ENCODE results near the gene KIAA1586. TPM values are rescaled to one million over a fixed set of nuclear protein-coding genes. Genes with fewer than 3 reads are reported as not detected.

Gene KIAA1586
- total RNA-seq, 1 donor from 2014 or later: 39.8 TPM

DNA sequence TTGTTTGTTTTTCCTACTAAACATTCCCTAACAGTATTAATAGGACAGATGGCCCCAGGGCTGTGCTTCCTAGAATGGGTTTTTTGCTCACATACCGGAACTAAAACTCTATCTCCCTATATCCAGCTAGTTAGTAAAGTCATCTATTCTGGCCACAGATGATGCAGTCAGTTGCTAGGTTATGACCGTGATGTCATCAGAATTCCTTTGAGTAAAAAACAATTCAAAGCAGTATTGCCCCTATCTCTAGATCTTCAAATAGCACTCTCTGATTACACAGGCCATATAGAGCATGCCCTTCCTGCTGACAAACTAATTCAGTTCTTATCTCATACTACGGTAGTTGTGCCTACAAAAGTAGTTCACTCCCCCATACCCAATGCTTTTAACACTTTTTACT is 25.6 kb downstream of the KIAA1586 start:
- no peaks in the 10 kb centered on the region for H3K9me3 Mint-ChIP-seq

DNA sequence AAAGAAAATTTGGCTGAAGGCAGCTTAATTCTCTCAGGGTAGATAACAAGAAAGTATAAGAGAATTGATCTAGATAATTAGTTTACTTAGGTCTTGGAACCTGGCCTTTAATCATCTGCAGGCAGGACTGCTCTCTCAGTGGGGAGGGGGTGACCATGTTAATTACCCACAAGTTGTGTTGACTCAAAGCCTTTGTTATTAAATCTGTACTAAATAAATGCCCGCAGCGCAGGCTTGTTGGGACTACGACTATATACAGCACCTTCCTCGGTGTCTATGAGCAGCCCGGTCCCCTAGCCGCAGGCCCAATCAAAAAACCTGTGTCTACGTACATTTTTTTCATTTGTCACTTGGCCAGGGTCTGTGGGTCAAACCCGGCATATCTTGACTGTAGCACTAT is 27.9 kb downstream of the KIAA1586 start:
- H3K4me1 Mint-ChIP-seq: peaks cover 4% of the 10 kb centered on the region
- no peak for DNase-seq (ENCODE audit: low read depth, low spot score)
- TF ChIP-seq, protein P1, sequence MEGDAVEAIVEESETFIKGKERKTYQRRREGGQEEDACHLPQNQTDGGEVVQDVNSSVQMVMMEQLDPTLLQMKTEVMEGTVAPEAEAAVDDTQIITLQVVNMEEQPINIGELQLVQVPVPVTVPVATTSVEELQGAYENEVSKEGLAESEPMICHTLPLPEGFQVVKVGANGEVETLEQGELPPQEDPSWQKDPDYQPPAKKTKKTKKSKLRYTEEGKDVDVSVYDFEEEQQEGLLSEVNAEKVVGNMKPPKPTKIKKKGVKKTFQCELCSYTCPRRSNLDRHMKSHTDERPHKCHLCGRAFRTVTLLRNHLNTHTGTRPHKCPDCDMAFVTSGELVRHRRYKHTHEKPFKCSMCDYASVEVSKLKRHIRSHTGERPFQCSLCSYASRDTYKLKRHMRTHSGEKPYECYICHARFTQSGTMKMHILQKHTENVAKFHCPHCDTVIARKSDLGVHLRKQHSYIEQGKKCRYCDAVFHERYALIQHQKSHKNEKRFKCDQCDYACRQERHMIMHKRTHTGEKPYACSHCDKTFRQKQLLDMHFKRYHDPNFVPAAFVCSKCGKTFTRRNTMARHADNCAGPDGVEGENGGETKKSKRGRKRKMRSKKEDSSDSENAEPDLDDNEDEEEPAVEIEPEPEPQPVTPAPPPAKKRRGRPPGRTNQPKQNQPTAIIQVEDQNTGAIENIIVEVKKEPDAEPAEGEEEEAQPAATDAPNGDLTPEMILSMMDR (conservative IDR thresholded peaks at IDR 0.05): no peak
- H3K4me3 Mint-ChIP-seq: no peak overlapping the region
- H3K27me3 Mint-ChIP-seq (ENCODE audit: low read depth): no peaks in the 10 kb centered on the region
- peaks cover 4% of the 10 kb centered on the region for H3K9me3 Mint-ChIP-seq
- peaks cover 26% of the 10 kb centered on the region for H3K36me3 Mint-ChIP-seq (ENCODE audit: low read depth)
- H3K27ac Mint-ChIP-seq (ENCODE audit: unreplicated experiment): no peak overlapping the region

More for the DNA sequence above, 25.6 kb downstream of the KIAA1586 start:
- H3K27me3 Mint-ChIP-seq (ENCODE audit: low read depth): no peaks in the 10 kb centered on the region
- peaks cover 16% of the 10 kb centered on the region for H3K36me3 Mint-ChIP-seq (ENCODE audit: low read depth)
- no peak overlapping the region for H3K4me3 Mint-ChIP-seq
- DNase-seq (ENCODE audit: low read depth, low spot score): no peak
- H3K27ac Mint-ChIP-seq (ENCODE audit: unreplicated experiment): no peak overlapping the region
- H3K4me1 Mint-ChIP-seq: peaks cover 4% of the 10 kb centered on the region
- TF ChIP-seq, protein P1 (conservative IDR thresholded peaks at IDR 0.05): no peak

DNA sequence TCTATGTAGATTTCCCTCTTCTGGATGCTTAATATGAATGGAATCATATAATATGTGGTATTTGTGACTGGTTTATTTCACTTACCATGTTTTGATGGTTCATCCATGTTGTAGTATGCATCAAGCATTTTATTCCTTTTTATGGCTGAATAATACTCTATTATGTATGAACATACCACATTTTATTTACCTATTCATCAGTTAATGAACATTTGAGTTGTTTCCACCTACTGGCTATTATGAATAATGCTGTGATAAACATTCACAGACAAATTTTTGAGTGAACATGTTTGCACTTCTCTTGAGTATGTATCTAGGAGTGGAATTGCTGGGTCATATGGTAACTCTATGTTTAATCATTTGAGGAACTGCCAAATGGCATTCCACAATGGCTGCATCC is 28.6 kb downstream of the KIAA1586 start:
- H3K4me3 Mint-ChIP-seq: no peak overlapping the region
- TF ChIP-seq, protein P1 (conservative IDR thresholded peaks at IDR 0.05): no peak
- no peaks in the 10 kb centered on the region for H3K27me3 Mint-ChIP-seq (ENCODE audit: low read depth)
- no peak for DNase-seq (ENCODE audit: low read depth, low spot score)
- H3K36me3 Mint-ChIP-seq (ENCODE audit: low read depth): peaks cover 22% of the 10 kb centered on the region
- peaks cover 4% of the 10 kb centered on the region for H3K9me3 Mint-ChIP-seq
- no peaks in the 10 kb centered on the region for H3K4me1 Mint-ChIP-seq
- H3K27ac Mint-ChIP-seq (ENCODE audit: unreplicated experiment): no peak overlapping the region

DNA sequence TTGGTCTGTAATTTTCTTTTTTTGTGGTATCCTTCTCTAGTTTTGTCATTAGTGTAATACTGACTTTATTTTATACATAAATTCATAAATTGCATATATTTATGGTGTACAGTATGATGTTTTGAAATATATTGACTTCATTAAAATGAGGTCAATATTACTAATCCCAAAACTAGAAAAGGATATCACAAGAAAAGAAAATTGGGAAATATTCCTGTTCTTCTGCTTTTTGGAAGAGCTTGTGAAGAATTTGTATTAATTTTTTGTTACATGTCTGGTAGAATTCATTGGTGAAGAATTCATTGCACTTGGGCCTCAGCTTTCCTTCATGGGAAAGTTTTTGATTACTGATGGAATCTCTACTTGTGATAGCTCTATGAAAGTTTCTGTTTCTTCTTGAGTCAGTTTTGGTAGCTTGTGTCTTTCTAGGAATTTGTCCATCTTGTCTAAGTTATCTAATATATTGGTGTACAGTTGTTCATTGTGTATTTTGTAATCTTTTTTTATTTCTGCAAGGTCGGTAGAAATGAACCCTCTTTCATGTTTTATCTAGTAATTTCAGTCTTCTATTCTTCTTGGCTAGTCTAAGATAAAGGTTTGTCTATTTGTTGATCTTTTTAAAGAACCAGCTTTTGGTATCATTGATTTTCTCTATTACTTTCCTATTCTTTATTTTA is 32.2 kb downstream of the KIAA1586 start:
- peaks cover 25% of the 10 kb centered on the region for H3K36me3 Mint-ChIP-seq (ENCODE audit: low read depth)
- DNase-seq (ENCODE audit: low read depth, low spot score): no peak
- H3K4me1 Mint-ChIP-seq: no peaks in the 10 kb centered on the region
- TF ChIP-seq, protein P1 (conservative IDR thresholded peaks at IDR 0.05): no peak
- H3K27me3 Mint-ChIP-seq (ENCODE audit: low read depth): no peaks in the 10 kb centered on the region
- H3K4me3 Mint-ChIP-seq: no peak overlapping the region
- H3K27ac Mint-ChIP-seq (ENCODE audit: unreplicated experiment): no peak overlapping the region
- peaks cover 7% of the 10 kb centered on the region for H3K9me3 Mint-ChIP-seq

DNA sequence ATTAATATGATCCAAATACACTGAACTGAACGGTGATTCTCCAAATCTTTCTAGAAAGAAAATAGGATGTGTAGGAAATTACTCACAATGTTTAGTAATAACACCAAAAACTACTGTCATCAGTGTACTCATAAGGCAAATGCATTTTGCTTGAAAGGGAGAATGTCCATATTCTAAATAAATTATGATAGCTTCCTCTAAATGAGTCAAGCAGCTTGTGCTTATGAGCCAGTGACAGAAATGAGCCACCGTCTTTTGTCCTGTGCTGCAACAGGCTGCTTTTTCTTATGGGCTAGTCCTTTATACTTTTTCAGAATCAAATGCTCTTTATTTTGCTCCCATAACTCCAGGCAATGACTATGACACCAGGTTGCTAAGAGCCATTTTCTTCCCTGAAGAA is 39.0 kb downstream of the KIAA1586 start:
- no peak for DNase-seq (ENCODE audit: low read depth, low spot score)
- TF ChIP-seq, protein P1 (conservative IDR thresholded peaks at IDR 0.05): no peak
- Mint-ChIP-seq H3K27ac (ENCODE audit: unreplicated experiment) (no peak overlapping the region), H3K36me3 (ENCODE audit: low read depth) (peaks cover 3% of the 10 kb centered on the region), H3K27me3 (ENCODE audit: low read depth) (no peaks in the 10 kb centered on the region), H3K4me3 (peak overlapping the region; percentile 9), H3K9me3 (peaks cover 2% of the 10 kb centered on the region), H3K4me1 (peaks cover 6% of the 10 kb centered on the region)

All from neural crest cell (in vitro differentiated cells).